ENCODE results near the gene KIF18B.

The KIF18B gene

DNA sequence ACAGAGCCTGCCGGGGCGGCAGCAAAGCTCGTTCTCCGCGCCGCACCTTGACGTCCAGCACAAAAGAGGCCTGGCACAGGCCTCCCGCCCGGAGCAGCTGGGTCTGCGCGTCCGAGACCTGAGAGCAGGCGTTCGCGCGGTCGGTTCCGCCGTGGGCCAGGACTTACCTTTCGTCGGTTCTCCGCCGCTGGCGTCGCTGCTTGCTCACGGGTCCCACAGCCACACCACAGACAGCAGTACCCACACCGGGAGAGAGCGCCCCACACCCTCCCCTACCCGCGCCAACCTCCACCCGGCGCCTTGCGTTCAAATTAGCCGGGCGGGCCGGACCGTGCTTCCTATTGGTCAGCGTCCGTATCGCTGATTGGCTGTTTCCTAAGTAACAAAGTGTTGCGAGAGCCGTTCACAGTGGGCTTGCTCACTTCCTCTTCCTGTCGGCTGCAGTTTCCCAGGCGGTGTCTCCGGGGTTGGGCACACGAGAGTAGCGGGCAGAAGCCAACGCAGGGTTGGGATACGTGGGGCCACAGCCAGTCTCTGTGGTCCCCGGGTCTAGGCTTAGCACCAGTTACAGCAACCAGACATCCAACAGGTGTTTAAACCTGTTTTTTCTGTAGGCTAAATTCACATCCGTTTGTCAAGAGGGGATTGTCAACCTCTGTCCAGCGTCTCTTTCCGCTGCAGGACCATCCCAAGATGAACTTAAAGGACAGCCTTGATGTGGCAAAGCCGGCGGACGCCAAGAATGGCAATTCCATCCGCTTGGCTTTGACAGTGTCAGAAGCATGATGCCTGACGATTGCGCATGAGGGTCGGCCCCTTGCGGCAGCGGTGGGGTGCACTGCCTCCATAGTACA is at the start of gene KIF18B:
TSS of gene KIF18B (minus strand) at position 313 of the 854 bp plus-strand sequence. CDS start 11,429 bp downstream, outside the sequence.
- peak; percentile 96 for DNase-seq

DNA sequence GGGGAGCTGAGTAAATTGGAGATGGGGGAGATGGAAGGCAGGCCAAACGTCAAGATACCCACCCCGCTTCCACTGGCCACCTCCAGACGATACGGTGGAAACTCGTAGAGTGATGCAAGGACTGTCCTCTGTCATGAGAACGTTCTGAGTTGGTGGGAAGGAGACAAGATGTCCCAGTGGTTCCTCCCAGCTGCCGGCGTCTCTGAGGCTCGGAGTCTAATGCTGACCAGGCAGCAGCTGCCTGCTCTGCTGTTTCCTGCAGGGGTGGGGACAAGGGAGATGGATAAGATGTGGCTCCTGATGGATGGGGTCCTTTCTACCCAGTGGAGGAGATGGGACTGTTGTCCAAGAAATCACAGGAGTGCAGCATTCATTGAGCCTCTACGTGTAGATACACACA is 48.7 kb upstream of the KIF18B start:
- no peak for DNase-seq

DNA sequence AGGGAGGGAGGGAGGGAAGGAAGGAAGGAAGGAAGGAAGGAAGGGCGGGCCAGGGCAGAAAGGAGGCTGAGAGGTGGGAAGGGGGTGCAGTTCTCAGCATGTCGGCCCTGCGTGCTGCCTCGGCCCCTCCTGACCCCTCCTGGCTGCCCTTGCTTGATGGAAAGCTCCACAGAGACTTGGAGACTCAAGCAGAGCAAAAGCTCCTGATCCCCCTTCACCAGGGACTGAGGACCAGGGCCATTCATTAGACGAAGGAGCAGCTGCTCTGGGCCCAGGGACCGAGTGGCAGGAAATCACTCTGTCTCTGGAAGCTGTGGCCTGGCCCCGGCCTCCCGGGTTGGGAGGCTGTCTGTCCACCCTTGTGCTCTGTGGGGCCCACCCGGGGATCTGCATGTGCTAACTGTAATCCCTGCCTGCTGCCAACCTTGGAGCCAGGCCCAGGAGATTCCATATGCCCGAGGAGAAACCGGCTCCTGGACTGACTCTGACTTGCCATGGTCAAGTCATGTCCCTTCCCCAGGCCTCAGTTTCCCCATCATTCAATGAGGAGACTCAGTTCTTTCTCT is 47.9 kb upstream of the KIF18B start:
- DNase-seq = no peak

DNA sequence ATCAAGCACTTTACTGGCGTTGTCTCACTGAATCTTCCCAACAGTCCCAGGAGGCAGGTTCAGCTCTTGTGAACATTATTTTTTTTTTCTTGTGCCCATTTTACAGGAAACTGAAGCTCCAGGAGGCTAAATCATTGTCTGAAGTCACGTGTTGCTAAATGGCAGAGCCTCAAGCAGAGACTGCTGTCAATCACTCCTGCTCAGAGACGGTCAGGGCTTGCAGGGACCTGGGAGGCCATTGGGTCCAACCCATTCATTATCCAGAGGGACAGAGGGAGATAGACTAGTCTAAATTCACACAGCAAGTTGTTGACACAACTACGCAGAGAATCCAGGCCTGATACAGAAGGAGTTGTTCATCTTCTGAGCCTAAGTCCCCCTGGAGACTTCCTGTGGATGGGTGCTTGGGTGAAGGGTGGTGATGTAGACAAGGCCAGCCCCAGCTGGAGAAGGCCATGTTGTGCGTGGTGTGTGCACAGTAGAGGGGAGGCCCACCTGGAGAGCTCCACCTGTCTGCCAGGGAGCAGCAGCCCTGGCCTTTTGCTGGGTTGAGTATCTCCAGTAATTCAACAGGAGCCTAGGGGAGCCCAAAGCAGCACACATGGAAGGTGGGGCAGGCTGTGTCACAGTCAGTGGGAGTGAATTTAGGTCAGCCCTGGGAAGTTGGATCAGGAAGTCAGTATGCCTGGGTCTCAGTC is 44.8 kb upstream of the KIF18B start:
- no peak for DNase-seq

DNA sequence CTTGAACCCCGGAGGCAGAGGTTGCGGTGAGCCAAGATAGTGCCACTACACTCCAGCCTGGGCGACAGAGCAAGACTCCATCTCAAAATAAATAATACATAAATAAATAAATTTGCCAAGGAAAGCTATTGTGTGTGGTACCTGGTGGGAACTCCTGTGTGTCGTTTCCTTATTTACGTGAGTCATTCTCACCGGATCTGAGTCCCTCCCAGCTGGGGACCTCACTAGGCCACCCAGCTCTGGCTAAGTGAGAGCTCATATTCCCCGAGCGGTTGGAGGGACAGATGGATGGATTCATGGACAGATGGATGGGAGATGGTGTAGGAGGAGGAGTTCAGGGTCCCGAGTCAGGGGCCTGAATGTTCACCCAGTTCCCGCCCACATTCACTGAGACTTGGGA is 43.4 kb upstream of the KIF18B start:
- no peak for DNase-seq

DNA sequence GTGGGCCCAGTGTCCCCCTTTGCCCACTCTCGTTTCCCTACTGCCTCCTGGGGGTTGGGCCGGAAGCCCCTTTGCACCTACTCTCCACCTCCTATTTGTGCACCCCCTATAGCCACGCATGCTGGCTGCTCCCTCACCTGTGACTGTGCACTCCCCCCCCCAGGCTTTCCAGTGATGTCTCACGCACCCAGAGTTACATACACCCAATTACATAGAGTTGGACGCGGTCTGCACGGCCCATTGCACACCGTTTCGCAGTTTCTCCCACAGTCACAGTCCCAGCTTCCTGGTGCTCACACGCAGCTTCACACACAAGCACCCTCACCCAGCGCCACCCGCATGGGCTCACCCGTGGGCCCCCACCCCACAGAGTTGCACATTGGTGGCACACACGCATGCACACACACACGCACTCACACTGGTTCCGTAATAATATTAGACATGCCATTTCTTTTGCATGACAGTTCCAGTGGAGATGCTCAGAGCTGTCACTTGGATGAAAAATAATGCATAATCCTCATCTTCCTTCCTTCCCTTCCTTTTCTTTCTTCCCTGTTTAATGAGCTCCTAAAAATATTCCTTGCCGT is 42.1 kb upstream of the KIF18B start:
- DNase-seq = no peak

DNA sequence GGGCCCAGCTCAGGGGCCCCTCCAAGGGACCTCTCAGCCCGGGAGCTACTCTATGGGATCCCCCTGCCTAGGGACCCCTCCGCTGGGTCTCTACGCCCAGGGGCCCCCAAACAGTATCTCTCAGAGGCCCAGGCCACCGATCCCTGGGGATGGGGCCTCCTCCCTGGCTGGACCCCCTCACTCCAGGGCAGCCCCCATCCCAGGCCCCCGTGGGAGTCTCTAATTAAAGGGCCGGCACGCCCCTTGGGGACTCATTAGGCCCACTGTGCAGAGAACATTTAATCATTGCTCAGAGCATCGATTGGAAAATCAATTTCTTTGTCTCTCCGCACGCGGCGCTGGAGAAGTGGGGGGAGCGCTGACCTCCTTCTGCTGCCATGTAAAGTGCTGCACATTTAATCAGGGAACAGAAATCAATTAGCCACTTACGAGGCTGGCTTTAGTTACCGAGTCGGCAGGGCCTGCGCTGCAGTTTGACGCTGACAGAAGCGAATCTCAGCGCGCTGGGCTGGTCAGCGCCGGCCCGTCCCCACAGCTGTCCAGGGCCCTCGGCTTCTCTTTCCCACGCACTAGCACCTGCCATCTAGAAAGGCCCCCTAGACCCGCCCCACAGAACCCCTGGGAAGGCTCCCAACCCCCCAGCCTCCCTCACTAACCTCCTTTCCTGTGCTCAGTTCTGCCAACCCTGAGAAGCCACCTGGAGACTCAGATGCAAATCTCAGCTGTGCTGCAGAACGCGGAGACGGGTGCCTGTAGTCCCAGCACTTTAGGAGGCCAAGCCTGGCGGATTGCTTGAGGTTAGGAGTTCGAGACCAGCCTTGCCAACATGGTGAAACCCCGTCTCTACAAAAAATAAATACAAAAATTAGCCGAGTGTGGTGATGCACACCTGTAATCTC is 40.7 kb upstream of the KIF18B start:
- DNase-seq = no peak

DNA sequence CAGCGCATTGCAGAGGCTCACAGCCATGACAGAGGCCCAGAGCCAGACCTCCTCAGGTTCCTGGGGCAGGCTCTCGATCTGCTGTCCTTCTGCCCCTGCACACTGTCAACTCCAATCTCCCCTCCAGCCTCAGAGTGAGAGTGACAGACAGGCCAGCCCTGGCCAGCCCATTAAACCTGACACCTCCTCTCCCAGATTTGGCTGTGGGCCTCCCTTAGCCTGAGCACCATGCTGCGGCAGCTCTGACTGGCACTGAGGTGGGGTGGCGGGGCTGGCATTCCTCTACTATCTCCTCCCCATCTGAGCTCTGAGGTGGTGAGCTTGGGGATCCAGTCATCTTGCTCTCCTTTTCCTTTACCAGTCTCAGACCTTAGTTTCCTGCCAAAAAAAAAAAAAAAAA is 36.0 kb upstream of the KIF18B start:
- no peak for DNase-seq

DNA sequence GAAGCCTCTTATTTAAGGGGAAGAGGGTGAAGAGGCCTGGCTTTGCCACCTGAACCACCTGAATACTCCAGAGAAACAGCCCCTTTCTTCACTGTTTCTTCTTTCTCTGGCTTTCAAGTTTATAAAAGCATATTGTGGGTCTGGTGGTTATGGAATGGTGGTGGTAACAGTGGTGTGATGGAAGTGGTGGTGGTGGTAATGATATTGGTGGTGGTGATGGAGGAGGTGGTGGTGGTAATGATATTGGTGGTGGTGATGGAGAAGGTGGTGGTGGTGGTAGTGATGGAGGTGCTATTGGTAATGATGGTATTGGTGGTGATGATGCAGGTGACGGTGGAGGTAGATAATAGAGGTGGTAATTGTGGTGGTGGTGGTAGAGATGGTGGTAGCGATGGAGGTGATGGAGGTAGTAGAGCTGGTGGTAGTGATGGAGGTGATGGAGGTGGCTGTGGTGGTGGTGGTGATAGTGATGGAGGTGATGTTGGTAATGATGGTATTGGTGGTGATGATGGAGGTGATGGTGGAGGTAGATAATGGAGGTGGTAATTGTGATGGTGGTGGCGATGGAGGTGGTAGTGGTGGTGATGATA is 34.6 kb upstream of the KIF18B start:
- DNase-seq = no peak

DNA sequence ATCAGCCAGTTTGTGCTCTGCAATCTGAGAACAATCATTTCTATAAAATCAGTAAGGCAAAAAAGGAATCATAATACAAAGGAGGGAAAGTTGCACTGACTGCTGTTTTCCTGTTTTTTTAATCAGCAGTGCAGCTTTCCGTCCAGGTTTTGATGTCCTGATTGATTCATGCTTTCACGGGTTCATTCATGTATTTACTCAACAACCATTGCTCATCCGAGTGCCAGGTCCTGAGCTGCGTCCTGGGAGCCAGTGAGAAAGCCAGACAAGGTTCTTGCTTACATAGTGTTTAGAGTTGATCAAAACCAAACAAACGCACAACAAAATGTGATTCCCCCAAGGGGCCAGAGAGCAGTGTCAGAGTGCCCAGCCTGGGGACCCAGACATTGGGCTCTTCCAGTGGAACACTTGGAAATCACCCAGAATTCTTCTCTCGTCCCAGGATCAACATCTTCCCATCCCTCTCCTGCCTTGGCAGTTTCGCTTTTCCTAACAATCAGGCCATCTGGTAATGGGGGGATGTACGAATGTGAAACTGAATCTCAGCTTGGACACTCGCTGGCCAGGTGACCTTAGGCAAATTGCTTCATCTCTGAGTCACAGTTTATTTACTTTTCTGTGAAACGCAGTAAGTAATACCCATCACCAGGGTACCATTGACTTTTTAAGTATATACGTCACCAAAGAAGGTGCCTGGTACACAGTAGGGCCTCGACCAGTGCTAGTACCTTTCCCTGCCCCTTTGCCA is 33.8 kb upstream of the KIF18B start:
- no peak for DNase-seq

DNA sequence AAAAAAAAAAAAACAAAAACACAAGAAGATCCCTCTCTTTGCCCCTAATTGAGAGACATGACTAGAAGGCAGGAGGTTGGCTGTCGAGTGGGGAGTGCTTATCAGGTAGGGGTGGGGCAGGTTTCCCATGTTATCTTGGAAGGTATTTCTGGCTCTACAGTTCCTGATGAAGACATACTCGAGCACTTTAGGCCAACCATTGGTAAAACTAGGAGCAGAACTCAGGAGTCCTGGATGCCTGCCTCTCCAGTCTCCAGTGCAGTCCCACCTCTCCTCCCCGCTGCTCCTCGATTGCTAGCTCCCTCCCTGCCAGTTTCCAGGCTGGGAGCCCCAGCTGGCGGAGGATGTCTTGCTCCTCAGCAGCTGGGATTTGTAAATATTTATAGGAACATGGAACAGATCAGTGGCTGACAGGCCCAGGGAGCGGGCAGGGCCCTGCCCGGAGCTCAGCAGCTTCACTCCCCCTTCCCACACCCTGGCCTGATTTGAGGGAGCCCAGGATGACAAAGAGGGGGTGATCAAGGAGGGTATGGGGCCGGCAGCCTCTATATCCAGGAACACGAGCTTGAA is 31.9 kb upstream of the KIF18B start:
- no peak for DNase-seq

DNA sequence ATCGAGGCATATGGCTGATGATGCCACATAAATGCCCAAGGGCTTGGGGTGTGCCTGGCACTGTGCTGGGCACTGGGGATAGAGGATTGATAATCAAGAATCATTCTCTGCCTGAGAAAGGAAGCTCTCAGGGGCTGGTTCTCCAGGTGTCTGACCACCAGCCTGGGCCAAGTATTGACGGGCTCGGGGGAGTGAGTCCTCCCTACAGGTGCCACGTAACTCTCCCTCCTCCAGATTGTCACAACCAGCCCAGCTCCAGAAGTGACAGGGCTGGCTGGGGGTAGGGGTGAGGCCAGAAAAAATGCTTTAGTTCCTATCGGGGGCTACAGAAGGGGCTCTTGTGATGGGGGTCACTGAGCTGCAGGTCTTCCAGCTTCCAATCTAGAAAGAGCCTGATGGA is 31.2 kb upstream of the KIF18B start:
- no peak for DNase-seq

DNA sequence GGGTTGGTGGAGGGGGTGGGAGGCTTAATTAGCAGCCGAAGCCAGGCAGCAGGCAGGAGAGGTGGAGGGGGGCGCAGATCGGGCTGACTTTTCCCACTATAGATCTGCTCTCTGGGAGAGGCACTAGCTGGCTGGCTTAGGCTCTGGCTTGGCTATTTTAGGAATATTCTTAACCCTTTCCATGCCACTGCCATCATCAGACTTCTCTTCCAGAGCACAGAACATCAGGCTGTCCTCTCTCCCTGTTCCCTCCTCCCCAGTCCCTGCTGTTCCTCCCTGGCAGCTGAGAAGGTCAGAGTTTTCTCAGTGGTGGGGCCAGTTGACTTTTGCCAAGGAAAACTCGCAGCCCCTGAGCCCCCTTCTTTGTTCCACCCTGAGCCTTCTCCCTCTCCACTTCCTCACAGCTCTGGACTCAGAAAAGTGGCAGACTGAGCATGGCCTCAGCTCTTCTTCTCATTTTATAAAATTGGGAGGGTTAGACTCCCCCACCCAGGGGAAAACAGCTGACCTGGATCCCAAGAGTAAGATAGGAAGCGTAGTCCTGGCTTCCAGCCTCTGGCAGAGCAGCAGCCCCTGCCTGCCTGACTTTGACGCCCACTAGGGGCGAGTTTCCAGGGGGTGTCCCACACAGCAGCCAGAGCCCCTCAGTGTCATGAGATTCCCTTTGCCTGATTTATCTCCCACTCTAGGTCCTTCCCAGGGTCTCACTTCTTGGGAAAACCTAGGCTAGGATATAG is 30.4 kb upstream of the KIF18B start:
- DNase-seq = no peak

DNA sequence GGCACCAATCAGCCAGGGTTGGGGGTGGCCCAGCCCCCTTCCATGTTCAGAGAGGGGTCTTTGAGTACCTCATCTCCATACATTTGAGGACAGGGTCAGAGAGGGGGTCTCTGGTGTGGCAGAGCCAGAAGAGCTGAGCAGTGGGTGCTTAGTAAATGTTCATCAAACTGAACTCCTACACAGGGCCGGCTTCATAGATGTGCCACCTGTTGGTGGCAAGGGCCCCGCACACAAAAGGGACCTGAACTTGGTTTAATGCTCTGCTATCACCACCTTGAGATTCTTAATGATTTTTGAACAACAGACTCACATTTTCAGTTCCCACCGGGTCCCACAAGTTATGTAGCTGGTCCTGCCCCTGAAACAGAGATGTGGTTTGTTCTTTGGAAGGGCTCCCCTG is 29.5 kb upstream of the KIF18B start:
- DNase-seq = no peak

DNA sequence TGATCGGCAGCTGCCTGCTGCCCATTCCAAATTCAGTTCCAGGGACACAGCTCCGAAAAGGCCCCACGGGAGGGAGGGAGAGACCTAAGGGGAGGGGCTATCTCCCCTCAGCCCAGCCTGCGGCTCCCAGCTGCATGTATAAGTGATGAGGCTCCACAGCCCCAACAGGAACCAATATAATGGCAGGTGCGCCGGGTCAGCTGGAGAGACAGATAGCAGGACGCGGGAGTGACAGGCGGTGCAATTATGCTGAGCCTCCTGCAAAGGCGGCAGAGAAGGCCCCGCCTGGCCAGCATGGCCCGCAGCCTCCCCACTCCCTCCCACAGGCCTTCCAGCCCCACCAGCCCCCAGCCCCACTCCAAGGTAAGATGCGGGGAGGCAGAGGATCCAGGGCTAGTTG is 28.6 kb upstream of the KIF18B start:
- DNase-seq = no peak

DNA sequence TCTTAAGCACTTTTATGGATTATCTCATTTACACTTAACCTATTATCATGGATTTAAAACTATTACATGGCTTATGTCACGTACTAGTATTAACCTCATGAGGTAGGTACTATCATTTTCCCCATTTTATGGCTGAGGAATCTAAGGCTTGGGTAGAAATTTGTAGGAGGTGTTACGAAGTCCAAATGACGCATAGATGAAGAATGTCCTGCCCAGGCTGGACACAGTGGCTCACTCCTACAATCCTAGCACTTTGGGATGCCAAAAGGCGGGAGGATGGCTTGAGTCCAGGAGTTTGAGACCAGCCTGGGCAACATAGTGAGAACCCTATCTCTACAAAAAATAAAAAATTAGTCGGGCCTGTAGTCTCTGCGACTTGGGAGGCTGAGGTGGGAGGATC is 25.4 kb upstream of the KIF18B start:
- no peak for DNase-seq

DNA sequence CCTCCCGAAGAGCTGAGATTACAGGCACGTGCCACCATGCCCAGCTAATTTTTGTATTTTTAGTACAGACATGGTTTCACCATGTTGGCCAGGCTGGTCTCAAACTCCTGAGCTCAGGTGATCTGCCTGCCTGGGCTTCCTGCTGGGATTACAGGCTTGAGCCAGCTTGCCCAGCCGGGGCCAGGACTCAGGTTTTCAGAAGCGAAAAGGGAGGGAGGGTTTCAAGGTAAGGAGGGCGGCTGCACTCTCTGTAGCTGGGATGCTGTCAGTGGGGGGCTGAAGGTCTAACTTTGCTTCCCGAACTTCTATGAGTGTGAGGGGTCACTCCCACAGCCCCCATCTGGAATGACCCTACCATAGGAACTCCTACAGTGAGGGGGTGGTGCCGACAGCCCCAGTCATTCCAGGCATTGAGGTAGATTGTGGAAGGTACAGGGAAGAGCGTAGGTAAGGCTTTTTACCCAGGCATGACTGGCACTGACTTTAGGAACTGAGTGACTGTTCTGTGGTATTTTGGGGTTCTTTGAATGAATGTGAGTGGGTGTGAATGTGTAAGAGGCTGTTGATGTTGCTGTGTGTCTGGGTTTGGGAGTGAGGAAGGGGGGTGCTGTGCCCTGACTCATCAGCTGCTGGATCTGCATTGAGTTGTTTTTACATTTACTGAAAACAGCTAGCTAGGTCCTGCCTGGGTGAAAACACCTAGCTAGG is 24.4 kb upstream of the KIF18B start:
- DNase-seq = no peak

DNA sequence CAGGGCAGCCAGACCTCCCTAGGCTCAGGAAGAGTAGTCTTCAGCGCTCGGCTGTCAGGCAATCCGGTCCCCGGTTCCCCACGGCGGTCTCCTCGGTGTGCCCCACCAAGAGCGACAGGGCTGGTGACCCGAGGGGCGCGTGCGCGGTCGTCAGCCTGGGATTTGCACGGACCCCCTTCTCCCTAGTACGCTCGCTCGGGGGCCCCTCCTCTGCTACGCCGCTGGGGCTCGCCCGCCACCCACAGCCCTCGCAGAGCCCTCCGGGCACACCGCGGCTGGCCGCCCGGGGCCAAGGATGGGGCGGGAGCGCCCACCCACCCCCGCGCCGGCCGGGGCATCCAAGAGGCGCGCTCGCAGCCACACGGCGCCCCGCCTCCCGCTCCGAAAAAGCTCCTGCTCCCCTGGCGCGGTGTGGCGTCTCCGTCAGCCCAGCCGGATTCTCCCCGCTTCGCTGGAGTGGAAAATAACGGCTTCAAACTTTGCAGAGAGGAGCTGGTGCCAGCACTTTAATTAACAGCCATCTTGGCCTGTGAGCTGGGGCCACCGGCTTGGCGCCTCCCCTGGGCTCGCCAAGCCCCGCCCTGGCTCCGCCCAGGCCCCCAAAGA is 22.7 kb upstream of the KIF18B start:
- DNase-seq = no peak

DNA sequence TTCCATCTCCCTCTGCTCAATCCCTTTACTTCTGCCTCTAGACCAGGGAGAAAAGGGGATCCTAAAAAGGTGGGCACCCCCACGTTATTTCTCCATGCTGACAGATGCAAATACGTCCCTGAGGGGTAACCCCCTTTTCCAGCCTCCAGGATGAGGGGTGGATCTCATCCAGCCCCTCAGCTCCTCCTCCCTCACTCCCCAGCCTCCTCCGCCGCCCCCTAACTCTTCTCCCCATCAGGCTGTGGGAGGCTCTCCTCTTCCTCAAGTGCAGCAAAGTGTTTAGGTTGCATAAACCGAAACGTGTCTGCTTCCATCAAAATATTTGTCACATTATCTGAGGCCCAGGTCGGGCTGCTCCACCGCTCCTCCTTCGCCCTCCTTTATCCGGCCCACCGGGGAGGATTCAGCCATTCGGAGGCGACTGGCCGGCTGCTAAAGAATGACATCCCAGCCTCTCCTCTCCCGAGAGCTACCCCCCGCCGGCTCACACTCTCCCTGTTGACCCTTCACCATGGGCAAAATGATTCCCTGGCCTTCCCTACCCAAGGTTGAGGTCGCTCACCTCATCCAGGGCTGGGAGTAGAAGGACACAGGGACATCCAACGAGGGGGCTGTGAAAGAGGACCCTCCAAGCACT is 21.7 kb upstream of the KIF18B start:
- no peak for DNase-seq
